GM18909 (cell line): ENCODE measurements around the gene USH1G.
"Not testable (repeated sequence)": the region's sequence is repeated elsewhere in the genome, so short reads cannot be mapped to it uniquely, and the experiment has no call there.

Source experiments
- ATAC-seq: cut with Tn5 transposase; IDR thresholded peaks from one replicate; pipeline ENCODE4 v1.9.1; 2021; ENCODE audit warnings: mild to moderate bottlenecking; ENCODE audit not compliant: unreplicated experiment, poor library complexity

USH1G gene

DNA sequence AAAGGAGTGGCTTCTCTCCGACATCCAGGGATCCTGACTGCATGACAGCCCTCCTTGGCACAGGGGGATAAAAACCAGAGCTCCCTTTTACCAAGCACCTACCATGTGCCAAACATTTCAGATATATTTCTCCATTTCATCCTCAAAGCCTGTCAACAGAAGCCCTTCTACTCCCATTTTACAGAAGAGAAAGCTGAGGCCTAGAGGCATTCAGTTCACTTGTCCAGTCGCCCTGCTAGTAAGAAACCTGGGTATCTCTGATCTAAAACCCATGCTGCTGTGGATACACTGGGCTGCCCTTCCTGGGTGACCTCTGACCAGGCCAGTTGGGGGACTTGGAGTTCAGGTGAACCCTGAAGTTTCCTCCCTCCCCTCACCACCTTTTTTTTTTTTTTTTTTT lies 44.4 kb downstream of the USH1G start:
- ATAC-seq = no peak

DNA sequence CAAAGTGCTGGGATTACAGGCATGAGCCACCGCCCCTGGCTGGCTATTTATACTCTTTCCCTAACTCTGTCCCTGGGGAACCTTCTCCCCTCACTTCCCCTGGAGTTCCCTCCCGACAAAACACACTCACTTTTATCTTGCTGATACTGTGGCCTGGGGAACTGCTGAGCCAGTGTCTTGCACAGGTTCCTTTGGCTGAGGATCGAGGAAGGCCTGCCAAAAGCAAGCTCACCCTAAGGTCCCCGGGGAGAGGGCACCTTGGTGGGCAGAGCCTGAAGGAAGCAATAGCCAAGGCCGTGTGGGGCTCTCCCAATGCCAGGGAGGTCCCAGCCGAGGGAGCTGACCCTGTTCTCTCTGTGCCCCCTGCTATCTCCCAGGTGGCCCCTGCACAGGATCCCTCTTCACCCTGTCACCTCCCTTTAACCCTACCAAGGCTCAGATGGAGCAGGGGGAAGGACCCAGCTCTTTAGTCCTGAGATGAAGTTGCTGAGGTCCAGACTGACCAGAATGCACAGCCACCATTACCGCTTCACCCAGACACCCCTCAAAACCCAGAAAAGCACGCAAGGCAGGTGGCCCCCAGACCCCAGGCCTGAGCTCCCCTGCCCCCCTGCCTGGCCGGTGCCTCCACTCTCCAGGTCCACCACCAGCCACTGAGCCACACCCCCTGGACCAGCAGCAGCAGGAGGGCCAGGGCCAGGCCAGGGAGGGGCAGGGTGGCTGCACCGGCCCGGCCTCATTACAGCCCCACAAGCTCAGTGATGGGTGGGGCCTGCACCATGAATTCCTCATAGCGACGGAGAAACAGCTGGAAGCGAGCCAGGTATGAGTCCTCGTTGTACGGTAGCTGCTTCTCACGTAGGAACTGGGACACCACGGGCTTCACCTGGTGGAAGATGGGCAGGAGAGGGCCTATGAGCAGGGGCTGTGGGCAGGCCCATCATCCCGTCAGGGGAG lies 45.2 kb downstream of the USH1G start:
- ATAC-seq = no peak

DNA sequence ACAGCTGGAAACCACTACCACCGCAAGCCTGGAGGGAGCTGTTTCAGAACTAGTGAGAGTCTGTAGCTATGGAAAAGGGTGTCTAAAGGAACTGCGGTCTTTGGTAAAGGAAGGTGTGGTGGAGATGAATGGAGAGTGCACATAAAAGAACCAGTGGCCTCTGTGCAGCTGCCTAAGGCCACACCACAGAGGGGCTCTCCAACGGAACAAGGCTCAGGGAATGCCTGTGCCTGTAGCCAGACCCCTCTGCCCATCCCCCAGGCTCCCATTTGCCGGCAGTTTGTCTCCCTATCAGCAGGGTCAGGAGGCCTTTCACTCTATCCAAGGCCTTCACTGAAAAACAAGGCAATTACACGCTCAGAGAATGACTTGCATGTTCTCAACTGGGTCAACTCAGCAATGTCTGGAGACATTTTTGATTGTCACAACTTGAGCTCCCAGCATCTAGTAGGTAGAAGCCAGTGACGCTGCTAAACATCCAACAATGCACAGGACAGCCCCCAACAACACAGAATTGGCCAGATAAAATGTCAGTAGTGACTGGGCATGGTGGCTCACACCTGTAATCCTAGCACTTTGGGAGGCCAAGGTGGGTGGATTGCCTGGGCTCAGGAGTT lies 47.0 kb downstream of the USH1G start:
- no peak for ATAC-seq

DNA sequence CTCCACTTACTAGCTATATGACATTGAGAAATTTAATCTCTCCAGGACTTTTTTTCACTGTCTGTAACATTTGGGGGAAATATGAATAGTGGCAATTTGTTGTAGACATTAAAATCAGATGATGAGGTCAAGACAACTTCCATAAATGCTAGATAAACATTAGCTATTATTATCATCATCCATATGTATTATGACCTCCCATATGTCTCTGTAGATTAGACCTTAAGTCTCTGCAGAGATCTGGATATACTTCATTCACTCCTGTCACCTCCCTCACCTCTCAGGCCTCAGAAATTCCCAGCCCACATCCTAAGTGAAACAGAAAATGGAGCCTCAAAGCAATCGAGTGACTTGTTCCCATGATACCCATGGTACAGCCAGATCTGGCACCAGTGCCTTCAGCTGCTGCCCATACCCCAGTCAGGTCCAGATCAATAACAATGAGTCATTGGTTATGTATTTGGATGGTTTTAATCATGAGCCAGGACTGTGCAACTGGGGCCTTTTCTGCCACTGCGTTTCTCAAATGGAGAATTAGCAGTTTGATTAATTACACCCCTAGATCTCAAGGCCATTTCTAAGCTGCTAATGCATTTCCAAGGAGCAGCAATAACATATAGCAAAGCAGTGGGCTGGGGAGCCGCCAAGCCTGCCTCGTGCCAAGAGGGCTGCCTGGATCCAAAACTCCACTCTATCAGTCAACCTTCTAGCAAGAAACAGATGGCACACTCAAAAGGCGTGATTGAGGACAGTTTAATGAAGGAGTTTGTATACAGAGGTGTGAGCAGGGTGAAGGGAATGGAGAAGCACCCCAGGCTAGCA lies 47.7 kb downstream of the USH1G start:
- ATAC-seq = no peak

DNA sequence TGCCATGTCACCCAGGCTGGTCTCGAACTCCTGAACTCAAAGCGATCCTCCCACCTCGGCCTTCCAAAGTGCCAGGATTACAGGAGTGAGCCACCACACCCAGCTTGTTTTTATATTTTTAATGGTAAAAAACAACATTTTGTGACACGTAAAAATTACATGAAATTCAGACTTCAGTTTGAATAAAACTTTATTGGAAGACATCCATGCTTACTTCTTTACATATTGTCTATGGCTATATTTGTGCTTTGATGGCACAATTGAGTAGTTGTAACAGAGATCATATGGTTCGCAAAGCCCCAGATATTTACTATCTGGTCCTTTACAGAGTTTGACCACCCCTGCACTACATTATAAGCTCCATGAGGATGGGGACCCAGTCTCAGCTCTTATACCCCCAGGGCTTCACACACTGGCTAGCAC lies 48.4 kb downstream of the USH1G start:
- ATAC-seq = no peak

DNA sequence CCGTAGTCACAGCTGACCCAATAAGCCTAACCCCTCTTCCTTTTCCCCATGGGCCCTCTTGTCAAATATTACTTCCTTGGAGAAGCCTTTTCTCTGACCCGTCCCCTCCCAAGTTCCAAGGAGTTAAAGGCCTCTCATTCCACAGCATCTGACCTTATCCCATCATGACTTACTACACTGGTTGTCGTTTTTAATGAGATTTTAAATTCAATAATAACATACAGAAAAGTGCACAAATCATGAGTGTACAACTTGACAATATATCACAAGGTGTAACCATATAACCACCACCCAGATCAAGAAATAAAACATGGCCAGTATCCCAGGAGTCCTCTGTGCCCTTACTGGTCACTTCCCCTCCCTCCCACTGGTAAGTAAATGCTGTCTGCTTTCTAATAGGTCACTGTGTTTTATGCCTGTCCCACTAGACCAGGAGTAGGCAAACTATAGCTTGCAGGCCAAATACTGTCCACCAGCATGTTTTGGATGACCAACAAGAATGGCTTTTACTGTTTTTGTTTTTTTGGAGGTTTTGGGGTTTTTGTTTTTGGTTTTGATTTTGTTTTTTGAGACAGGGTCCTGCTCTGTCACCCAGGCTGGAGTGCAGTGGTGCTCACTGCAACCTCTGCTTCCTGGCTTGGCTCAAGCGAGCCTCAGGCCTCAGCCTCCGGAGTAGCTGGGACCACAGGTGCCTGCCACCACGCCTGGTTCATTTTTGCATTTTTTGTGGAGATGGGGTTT lies 49.0 kb downstream of the USH1G start:
- ATAC-seq = no peak

DNA sequence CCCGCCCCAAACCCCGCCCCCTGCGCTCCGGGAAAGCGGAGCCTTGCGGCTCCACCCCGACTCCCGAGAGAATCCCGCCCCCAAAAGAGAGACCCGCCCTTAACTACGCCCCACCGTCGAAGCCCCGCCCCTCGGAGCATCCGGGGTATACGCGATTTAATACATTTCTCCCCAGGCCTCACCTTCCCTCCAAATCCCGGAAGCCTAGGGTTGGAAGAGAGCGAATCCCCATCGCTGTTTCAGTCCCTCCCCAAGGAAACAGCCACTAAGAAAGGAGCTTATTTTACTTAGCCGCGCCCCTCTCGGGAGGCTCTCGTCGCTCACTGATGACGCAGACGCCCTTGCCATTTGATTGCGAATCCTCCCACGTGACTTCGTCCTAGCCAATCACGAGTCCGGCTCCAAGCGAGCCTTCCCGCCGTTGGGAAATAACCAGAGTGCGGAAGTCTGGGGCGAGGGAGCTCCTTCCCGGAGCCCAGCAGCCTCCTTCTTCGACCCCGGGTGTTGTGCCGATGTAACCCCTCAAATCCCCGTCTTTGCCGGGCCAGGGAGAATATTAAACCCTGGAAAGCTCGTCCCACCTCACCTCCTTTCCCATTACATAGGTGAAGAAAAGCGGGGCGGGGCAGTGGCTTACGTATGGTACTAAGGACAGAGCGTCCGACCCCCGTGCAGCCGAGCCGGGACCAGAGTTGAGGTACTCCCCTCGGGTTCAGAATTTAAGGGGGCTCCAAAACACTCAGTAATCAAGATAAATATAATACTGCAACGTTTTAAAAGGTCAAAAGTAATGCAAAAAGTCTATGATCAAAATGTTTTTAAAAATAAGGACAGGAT lies 49.8 kb downstream of the USH1G start:
- peak; percentile 89 for ATAC-seq

DNA sequence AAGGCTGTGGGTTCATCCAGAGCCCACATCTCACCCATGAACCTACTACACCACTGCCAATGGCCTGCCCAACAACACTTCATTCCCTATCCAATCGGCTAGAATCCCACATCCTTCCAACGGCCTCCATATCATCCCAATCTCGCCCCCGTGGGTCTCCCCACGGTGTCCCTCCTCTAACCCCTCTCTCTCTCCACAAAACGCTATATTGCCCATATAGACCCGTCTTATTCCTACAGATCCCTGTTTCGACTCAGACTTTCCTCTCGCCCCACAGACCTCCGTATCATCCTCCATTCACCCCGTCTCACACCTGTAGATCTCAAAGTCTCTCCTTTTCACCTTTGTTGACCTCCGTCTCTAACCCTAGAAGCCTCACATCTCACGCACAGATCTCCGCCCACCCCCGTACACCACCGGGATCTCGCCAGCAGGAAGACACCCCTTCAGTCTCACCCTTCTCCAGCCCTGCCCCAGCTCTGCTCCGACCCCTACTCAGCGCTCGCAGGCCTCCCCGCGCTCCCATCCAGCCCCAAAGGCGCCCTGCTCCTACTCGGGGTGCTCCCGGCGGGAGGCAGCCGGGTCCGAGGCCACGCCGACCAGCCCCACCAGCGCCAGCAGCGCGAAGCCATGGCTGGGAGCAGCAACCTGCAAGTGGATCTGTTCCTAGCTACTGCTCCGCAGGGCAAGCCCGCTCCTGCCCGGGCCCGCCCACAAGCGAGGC lies 50.6 kb downstream of the USH1G start, which contains the start of gene FDXR:
FDXR (minus strand) TSS at position 682 of the 724 bp plus-strand sequence; CDS start at position 632, 50 bp downstream.
- peak; percentile 29 for ATAC-seq

DNA sequence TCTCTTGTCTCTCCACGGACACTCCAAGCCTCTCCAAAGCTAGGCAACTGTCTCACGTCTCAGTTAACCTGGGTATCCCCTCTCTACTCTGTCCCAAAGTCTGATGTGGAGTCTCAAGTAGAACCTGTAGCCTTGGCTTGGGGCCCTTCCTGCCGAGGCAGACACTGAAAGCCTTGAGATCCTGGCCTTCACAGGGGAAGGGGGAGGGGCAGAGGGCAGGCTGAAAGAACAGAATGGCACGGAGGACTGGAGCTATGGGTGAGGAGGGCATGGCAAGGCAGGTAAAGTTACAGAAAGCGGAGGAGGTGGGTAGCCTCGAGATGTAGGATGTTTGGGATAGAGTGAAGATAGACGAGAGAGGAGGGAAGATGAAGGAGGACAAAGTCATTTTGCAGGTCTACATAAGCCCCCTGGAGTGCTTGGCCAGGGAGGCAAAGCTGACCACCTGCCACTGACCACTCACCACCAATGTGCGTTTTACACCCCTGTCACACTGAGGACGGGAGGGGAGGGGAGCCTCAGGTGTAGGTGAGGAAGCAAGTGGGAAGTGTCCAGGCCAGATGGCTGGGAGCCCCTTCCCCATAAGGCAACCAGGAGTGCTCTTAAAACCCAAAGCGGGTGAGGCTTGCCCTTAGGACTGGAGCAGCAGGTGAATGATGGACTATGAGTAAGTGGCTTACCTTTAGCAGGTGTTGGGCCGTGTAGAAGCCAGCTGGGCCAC lies 51.5 kb downstream of the USH1G start:
- no peak for ATAC-seq

DNA sequence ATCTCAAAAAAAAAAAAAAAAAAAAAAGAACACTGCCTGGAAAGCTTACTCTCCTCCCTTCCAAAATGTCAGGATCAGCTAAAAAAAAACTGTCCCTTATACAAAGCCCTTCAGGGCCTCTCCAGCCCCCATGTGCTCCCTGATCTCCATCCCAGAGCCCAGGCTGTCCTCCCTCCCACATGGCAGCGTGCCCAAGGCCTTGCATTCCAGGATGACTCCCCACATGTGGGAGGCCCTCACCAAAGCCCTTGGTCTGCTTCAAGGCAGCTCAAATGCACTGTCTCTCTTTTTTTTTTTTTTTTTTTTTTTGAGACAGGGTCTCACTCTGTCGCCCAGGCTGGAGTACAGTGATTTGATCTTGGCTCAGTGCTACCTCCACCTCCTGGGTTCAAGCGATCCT lies 52.5 kb downstream of the USH1G start:
- ATAC-seq = no peak

DNA sequence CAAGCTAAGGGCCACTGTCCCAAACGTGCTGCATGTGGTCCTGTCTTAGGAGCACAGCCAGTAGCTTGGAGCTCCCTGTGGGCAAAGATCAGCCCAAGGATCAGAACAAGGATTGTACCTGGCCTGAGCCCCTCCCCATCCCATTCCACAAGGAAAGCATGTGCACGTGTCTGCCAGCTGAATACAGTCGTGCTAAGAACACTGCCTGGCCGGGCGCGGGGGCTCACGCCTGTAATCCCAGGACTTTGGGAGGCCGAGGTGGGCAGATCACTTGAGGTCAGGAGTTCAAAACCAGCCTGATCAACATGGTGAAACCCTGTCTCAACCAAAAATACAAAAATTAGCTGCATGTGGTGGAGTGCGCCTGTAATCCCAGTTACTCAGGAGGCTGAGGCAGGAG lies 53.0 kb downstream of the USH1G start:
- ATAC-seq = not testable (repeated sequence)

DNA sequence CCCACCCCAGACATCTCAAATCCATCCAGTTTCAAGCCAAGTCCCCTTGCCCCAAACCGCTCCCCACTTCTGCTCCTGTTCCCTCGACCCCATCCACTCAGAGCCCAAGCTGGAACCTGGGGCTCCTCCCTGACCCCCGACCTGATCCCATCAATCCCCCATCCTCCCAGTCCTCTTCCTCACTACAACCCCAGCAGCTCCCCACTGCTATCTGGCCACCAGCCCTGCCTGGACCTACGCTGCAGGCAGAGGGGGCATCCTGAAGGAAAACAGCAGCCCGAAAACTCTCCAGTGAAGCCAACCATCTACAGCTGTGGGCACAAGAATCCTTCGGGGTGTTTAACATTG lies 54.2 kb downstream of the USH1G start:
- no peak for ATAC-seq

DNA sequence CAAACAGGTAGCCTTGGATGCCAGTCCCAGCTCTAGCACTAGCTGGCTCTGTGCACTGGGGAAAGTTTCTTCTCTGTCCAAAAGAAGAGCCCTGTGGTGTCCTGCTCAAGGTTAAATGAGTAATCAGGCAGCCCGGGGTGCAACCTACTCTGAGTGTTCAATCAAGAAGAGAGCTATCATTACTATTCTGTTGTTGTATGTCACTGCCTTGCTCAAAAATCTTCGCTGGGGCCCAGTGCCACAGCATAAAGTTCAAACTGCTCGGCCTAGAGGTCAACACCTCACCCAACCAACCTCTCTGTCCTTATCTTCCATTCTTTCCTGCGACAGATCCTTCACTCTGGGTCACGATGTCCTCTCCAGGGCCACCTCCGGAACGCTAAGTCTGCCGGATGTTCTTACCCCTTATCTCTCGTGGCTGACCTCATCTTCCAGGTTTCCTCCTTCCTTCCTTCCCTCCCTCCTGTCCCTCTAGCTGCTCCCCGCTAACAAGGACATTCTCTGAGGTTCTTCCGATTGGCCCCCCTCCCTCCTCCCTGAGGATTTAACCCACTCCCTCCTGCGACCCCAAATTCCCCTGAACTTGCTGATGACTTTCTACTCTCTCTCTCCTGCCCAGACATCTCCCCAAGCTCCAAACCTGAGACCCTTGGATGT lies 54.7 kb downstream of the USH1G start:
- ATAC-seq = no peak

DNA sequence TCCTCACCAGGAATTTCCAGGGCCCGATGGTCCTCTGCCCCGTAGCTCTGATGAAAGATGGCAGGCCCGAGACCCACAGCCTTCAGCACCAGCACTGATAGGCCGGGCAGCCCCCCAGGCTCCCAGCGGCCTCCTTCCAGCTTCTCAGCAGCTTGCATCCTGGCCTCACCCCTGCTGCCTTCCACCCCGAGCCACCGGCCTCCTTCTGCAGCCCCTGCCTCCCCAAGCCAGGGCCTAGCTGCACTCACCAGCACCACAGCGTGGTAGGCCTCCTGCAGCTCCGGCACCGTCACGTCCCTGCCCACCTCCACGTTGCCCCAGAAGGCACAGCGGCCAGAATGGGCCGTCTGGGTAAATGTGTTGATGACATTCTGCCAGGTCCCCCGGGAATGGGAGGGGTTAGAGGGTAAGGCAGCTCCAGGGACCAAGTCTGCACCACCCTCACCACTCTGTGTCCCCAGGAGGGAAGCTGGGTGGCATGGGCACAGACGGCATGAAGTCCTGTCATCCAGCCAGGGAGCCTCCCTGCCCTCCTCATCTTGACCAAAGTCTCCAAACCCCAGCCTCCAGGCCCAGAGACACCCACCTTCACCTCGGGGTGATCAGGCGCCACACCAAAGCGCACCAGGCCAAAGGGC lies 56.7 kb downstream of the USH1G start:
- no peak for ATAC-seq
